Panc1 (cell line): Measurements from ENCODE around the gene TRNAU1AP.

ENCODE experiments used
- CTCF ChIP-seq: fragments of 450-650 bp; IDR thresholded peaks from 2 replicates; pipeline ENCODE4 v1.5.1; 2017; ENCODE audit warnings: mild to moderate bottlenecking
- POLR2AphosphoS5 ChIP-seq: IDR thresholded peaks from 2 replicates; pipeline ENCODE4 v1.6.1; 2012; ENCODE audit warnings: mild to moderate bottlenecking, low read depth, low read length, moderate library complexity
- REST ChIP-seq, 2 experiments: IDR thresholded peaks; 2 replicates each; pipeline ENCODE4 v1.6.1; 2011 to 2012; ENCODE audit warnings: low read depth in 2 of 2, control low read depth in 1 of 2, low read length in 1 of 2, mild to moderate bottlenecking in 1 of 2, moderate library complexity in 1 of 2; ENCODE audit not compliant: insufficient read depth in 1 of 2
- TCF7L2 ChIP-seq: IDR thresholded peaks from 2 replicates; pipeline ENCODE4 v1.6.1; 2011; ENCODE audit warnings: mild to moderate bottlenecking, low read depth, low read length, inconsistent platforms

GRCh38 chr1:28604411-28604810 is 51.5 kb downstream of the TRNAU1AP start:
- TF ChIP-seq CTCF, result no peak
- TF ChIP-seq REST (IDR thresholded peaks at IDR 0.05; ENCODE audit: insufficient read depth in 1 of 2, low read depth in 2 of 2, low read length in 1 of 2), result no peak
- no peak for TF ChIP-seq POLR2AphosphoS5
- no peak for TF ChIP-seq TCF7L2
